ENCODE results near the gene CCDC146.

GRCh38 chr7:77284616-77285015, 162.2 kb downstream of the CCDC146 start:
- TF ChIP-seq, protein P1, sequence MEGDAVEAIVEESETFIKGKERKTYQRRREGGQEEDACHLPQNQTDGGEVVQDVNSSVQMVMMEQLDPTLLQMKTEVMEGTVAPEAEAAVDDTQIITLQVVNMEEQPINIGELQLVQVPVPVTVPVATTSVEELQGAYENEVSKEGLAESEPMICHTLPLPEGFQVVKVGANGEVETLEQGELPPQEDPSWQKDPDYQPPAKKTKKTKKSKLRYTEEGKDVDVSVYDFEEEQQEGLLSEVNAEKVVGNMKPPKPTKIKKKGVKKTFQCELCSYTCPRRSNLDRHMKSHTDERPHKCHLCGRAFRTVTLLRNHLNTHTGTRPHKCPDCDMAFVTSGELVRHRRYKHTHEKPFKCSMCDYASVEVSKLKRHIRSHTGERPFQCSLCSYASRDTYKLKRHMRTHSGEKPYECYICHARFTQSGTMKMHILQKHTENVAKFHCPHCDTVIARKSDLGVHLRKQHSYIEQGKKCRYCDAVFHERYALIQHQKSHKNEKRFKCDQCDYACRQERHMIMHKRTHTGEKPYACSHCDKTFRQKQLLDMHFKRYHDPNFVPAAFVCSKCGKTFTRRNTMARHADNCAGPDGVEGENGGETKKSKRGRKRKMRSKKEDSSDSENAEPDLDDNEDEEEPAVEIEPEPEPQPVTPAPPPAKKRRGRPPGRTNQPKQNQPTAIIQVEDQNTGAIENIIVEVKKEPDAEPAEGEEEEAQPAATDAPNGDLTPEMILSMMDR (conservative IDR thresholded peaks at IDR 0.05 in 1 of 2, IDR thresholded peaks at IDR 0.05 in 1 of 2; ENCODE audit: extremely low read depth in 1 of 2, insufficient read depth in 1 of 2, low read depth in 1 of 2, low read length in 2 of 2), result no peak
- TF ChIP-seq EZH2 (IDR thresholded peaks at IDR 0.05; ENCODE audit: borderline replicate concordance, low read length), result no peak
